Right atrium auricular region (tissue), 2 donors: ENCODE results near the gene PHF20. TPM values are rescaled to one million over a fixed set of nuclear protein-coding genes. Genes with fewer than 3 reads are reported as not detected.
"Not testable (repeated sequence)": the region's sequence is repeated elsewhere in the genome, so short reads cannot be mapped to it uniquely, and the experiment has no call there.

ENCODE experiments used
- DNase-seq: peaks from one replicate; pipeline ENCODE4 v3.0.0-alpha.2; 2019; ENCODE audit warnings: low spot score
- H3K27ac ChIP-seq, 2 donors: fragments of 200-600 bp; sonication (generic); 1 replicate in 1 of 2; 2 replicates in 1 of 2; pipeline ENCODE4 v1.5.1; 2016 to 2019
- H3K27me3 ChIP-seq, 2 donors: fragments of 200-600 bp; sonication (generic); one replicate each; pipeline versions ENCODE4 v1.5.1 to v1.6.0; 2017 to 2019
- H3K36me3 ChIP-seq: fragments of 200-600 bp; sonication (generic); one replicate; pipeline ENCODE4 v1.5.1; 2016
- H3K4me1 ChIP-seq, 2 donors: fragments of 200-600 bp; sonication (generic); one replicate each; pipeline versions ENCODE4 v1.5.1 to v1.6.0; 2017 to 2019
- H3K4me3 ChIP-seq, 2 donors: fragments of 200-600 bp; sonication (generic); 1 replicate in 1 of 2; 2 replicates in 1 of 2; pipeline ENCODE4 v1.5.1; 2017 to 2019; ENCODE audit warnings: mild to moderate bottlenecking in 1 of 2, moderate library complexity in 1 of 2
- H3K9me3 ChIP-seq, 2 donors: fragments of 200-600 bp; sonication (generic); one replicate each; pipeline ENCODE4 v1.5.1; 2019
- CTCF ChIP-seq, 2 donors: fragments of 200-600 bp; sonication (generic); IDR thresholded peaks; one replicate each; pipeline ENCODE4 v1.5.1; 2019; ENCODE audit warnings: antibody characterized with exemption in 2 of 2
- total RNA-seq, 2 donors: library from RNA; depleted of rRNA; stranded (reverse); fragments of >200 nt; gene quantifications; one replicate each; pipeline ENCODE4 v1.1.0, GENCODE V29; 2016

PHF20 gene
- total RNA-seq, 2 donors from 2014 or later, result 29.7 to 34.7 TPM

DNA sequence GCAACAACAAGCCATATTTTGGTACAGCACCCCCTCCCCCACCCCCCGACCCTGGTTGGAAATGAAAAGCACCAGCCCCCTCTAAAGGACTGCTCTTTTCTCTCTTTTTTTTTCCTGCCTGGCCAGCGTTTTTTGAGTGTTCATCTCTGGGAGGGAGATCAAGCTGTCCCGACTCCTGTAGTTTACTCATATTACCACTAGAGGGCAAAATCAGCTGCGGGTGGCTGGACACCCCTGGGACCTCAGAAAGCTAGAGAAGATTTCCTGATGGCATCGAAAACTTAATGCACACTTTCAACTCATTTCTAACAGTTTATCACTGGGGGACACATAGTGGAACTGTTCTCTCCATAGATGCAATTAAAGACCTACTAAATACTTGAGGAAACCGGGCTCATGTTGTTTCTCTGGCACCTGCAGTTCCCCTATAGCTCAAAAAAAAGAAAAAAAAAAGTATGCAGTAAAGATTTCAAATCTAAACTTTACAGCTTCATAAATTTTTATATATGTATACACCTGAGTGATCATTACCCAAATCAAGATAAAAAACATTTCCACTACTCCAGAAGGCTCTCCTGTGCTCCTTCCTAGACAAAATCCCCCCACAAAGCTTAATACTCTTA lies 221.0 kb downstream of the PHF20 start:
- Histone ChIP-seq H3K9me3 (no peaks in the 10 kb centered on the region), H3K27me3 (no peaks in the 10 kb centered on the region), H3K36me3 (no peaks in the 10 kb centered on the region), H3K27ac (no peak overlapping the region), H3K4me1 (no peaks in the 10 kb centered on the region), H3K4me3 (no peak overlapping the region)
- TF ChIP-seq CTCF (IDR thresholded peaks at IDR 0.05), result peak; percentile 78 to 88
- DNase-seq, result no peak

GRCh38 chr20:35994994-35995453 lies 223.2 kb downstream of the PHF20 start:
- Histone ChIP-seq H3K9me3 (peaks cover 0 to 4% of the 10 kb centered on the region in 2 donors), H3K27ac (no peak overlapping the region), H3K27me3 (no peaks in the 10 kb centered on the region), H3K36me3 (no peaks in the 10 kb centered on the region), H3K4me1 (no peaks in the 10 kb centered on the region), H3K4me3 (no peak overlapping the region)
- DNase-seq, result peak; percentile 77
- peak; percentile 85 to 94 for TF ChIP-seq CTCF (IDR thresholded peaks at IDR 0.05)

DNA sequence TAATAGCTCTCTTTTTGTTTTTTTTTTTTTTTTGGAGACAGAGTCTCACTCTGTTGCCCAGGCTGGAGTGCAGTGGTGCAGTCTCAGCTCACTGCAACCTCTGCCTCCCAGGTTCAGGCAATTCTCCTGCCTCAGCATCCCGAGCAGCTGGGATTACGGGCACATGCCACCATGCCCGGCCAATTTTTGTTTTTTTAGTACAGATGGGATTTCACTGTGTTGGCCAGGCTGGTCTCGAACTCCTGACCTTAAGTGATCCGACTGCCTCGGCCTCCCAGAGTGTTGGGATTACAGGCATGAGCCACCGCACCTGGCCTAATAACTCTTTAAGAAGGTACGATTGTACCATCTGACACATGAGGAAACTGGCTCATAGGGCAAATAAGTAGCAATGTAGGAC lies 224.7 kb downstream of the PHF20 start:
- not testable (repeated sequence) for H3K27me3 ChIP-seq, H3K9me3 ChIP-seq, H3K4me1 ChIP-seq, H3K36me3 ChIP-seq, DNase-seq, H3K27ac ChIP-seq, H3K4me3 ChIP-seq

Other genes with a start within 250 kb of the PHF20 start
- gene C20orf173, start 242.4 kb upstream of the PHF20 start, total RNA-seq, result not detected
- gene ERGIC3, start 229.9 kb upstream of the PHF20 start, total RNA-seq, result 100 to 1,000 TPM in 1 of 2 donors, 10 to 100 TPM in 1; 99.9 to 155 TPM
- gene SPAG4, start 156.2 kb upstream of the PHF20 start, total RNA-seq, result 1 to 10 TPM; 4.6 to 5.5 TPM
- 10 to 100 TPM; 39.2 to 60.4 TPM for gene CPNE1, start 107.1 kb upstream of the PHF20 start, total RNA-seq
- gene RBM12, start 107.1 kb upstream of the PHF20 start, total RNA-seq, result 10 to 100 TPM; 18.4 to 20.9 TPM
- 10 to 100 TPM; 24.6 to 38.7 TPM for gene NFS1, start 72.7 kb upstream of the PHF20 start, total RNA-seq
- 100 to 1,000 TPM; 263 to 409 TPM for gene ROMO1, start 72.6 kb upstream of the PHF20 start, total RNA-seq
- 100 to 1,000 TPM; 106 to 112 TPM for gene RBM39, start 29.8 kb upstream of the PHF20 start, total RNA-seq
- 10 to 100 TPM; 64.0 to 91.2 TPM for gene SCAND1, start 182.5 kb downstream of the PHF20 start, total RNA-seq
- 1 to 10 TPM; 1.0 to 4.0 TPM for gene CNBD2, start 196.6 kb downstream of the PHF20 start, total RNA-seq